Measurements from ENCODE around the gene MROH8.

GRCh38 chr20:37189416-37190016 is 10.2 kb upstream of the MROH8 start:
- TF ChIP-seq POLR2AphosphoS5 (IDR thresholded peaks at IDR 0.05) (no peak), EP300 (IDR thresholded peaks at IDR 0.05) (no peak)
- TF ChIP-seq, protein P1, sequence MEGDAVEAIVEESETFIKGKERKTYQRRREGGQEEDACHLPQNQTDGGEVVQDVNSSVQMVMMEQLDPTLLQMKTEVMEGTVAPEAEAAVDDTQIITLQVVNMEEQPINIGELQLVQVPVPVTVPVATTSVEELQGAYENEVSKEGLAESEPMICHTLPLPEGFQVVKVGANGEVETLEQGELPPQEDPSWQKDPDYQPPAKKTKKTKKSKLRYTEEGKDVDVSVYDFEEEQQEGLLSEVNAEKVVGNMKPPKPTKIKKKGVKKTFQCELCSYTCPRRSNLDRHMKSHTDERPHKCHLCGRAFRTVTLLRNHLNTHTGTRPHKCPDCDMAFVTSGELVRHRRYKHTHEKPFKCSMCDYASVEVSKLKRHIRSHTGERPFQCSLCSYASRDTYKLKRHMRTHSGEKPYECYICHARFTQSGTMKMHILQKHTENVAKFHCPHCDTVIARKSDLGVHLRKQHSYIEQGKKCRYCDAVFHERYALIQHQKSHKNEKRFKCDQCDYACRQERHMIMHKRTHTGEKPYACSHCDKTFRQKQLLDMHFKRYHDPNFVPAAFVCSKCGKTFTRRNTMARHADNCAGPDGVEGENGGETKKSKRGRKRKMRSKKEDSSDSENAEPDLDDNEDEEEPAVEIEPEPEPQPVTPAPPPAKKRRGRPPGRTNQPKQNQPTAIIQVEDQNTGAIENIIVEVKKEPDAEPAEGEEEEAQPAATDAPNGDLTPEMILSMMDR (IDR thresholded peaks at IDR 0.05), result no peak
